ENCODE results near the gene TBRG4.
A peak's percentile ranks its signal among the peaks of the same experiment; 100 is the strongest.

TBRG4 gene

GRCh38 chr7:45145881-45146280 is 34.4 kb upstream of the TBRG4 start:
- H3K27me3 ChIP-seq (replicated peaks; ENCODE audit: control insufficient read depth, insufficient read depth, low read length, poor library complexity, severe bottlenecking): peaks cover 3% of the 10 kb centered on the region
- no peaks in the 10 kb centered on the region for H3K4me1 ChIP-seq (ENCODE audit: control insufficient read depth, insufficient read depth, low read length, poor library complexity, severe bottlenecking)
- H3K4me3 ChIP-seq (ENCODE audit: insufficient read depth, low read depth, low read length, poor library complexity, severe bottlenecking): no peak overlapping the region
- H3K9me3 ChIP-seq (ENCODE audit: control insufficient read depth, low read length): no peaks in the 10 kb centered on the region
- H3K27ac ChIP-seq (ENCODE audit: insufficient read depth, low read length, poor library complexity, severe bottlenecking): no peak overlapping the region
- DNase-seq: no peak
- H3K36me3 ChIP-seq (ENCODE audit: control insufficient read depth, insufficient read depth, low read length): no peaks in the 10 kb centered on the region

- no peaks in the 10 kb centered on the region for H3K36me3 ChIP-seq (ENCODE audit: control insufficient read depth, insufficient read depth, low read length)
- no peaks in the 10 kb centered on the region for H3K9me3 ChIP-seq (ENCODE audit: control insufficient read depth, low read length)
- H3K27ac ChIP-seq (ENCODE audit: insufficient read depth, low read length, poor library complexity, severe bottlenecking): no peak overlapping the region
- no peaks in the 10 kb centered on the region for H3K4me1 ChIP-seq (ENCODE audit: control insufficient read depth, insufficient read depth, low read length, poor library complexity, severe bottlenecking)
- H3K4me3 ChIP-seq (ENCODE audit: insufficient read depth, low read depth, low read length, poor library complexity, severe bottlenecking): no peak overlapping the region
- H3K27me3 ChIP-seq (replicated peaks; ENCODE audit: control insufficient read depth, insufficient read depth, low read length, poor library complexity, severe bottlenecking): peaks cover 3% of the 10 kb centered on the region
- DNase-seq: no peak
These were observed 32.1 kb upstream of the TBRG4 start for GRCh38 chr7:45143616-45144015.

DNA sequence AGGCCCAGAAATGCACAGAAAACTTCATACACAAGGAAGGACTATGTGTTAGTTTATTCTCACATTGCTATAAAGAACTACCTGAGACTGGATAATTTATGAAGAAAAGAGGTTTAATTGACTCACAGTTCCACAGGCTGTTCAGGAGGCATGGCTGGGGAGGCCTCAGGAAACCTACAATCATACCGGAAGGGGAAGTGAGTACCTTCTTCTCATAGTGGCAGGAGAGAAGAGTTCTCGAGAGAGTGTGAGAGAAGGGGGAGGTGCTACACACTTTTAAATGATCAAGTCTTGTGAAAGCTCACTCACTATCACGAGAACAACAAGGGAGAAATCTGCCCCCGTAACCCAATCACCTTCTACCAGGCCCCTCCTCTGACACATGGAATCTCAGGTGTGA is 29.3 kb upstream of the TBRG4 start:
- Histone ChIP-seq H3K4me3 (ENCODE audit: insufficient read depth, low read depth, low read length, poor library complexity, severe bottlenecking) (no peak overlapping the region), H3K4me1 (ENCODE audit: control insufficient read depth, insufficient read depth, low read length, poor library complexity, severe bottlenecking) (no peaks in the 10 kb centered on the region), H3K36me3 (ENCODE audit: control insufficient read depth, insufficient read depth, low read length) (no peaks in the 10 kb centered on the region), H3K27ac (ENCODE audit: insufficient read depth, low read length, poor library complexity, severe bottlenecking) (no peak overlapping the region), H3K9me3 (ENCODE audit: control insufficient read depth, low read length) (no peaks in the 10 kb centered on the region), H3K27me3 (replicated peaks; ENCODE audit: control insufficient read depth, insufficient read depth, low read length, poor library complexity, severe bottlenecking) (no peaks in the 10 kb centered on the region)
- DNase-seq: no peak

- no peak overlapping the region for H3K4me3 ChIP-seq (ENCODE audit: insufficient read depth, low read depth, low read length, poor library complexity, severe bottlenecking)
- H3K4me1 ChIP-seq (ENCODE audit: control insufficient read depth, insufficient read depth, low read length, poor library complexity, severe bottlenecking): no peaks in the 10 kb centered on the region
- H3K36me3 ChIP-seq (ENCODE audit: control insufficient read depth, insufficient read depth, low read length): no peaks in the 10 kb centered on the region
- no peak for DNase-seq
- no peak overlapping the region for H3K27ac ChIP-seq (ENCODE audit: insufficient read depth, low read length, poor library complexity, severe bottlenecking)
- H3K27me3 ChIP-seq (replicated peaks; ENCODE audit: control insufficient read depth, insufficient read depth, low read length, poor library complexity, severe bottlenecking): no peaks in the 10 kb centered on the region
- H3K9me3 ChIP-seq (ENCODE audit: control insufficient read depth, low read length): no peaks in the 10 kb centered on the region
These were observed 27.2 kb upstream of the TBRG4 start for GRCh38 chr7:45138433-45139267.

GRCh38 chr7:45136106-45137060 is 24.9 kb upstream of the TBRG4 start:
- Histone ChIP-seq H3K9me3 (ENCODE audit: control insufficient read depth, low read length) (no peaks in the 10 kb centered on the region), H3K4me3 (ENCODE audit: insufficient read depth, low read depth, low read length, poor library complexity, severe bottlenecking) (no peak overlapping the region), H3K4me1 (ENCODE audit: control insufficient read depth, insufficient read depth, low read length, poor library complexity, severe bottlenecking) (no peaks in the 10 kb centered on the region), H3K27ac (ENCODE audit: insufficient read depth, low read length, poor library complexity, severe bottlenecking) (no peak overlapping the region), H3K36me3 (ENCODE audit: control insufficient read depth, insufficient read depth, low read length) (no peaks in the 10 kb centered on the region), H3K27me3 (replicated peaks; ENCODE audit: control insufficient read depth, insufficient read depth, low read length, poor library complexity, severe bottlenecking) (no peaks in the 10 kb centered on the region)
- DNase-seq: peak; percentile 26 to 56 (median 34)

GRCh38 chr7:45133877-45134276 is 22.4 kb upstream of the TBRG4 start:
- no peaks in the 10 kb centered on the region for H3K27me3 ChIP-seq (replicated peaks; ENCODE audit: control insufficient read depth, insufficient read depth, low read length, poor library complexity, severe bottlenecking)

GRCh38 chr7:45133352-45133751 is 21.9 kb upstream of the TBRG4 start:
- H3K27ac ChIP-seq (ENCODE audit: insufficient read depth, low read length, poor library complexity, severe bottlenecking): no peak overlapping the region
- H3K4me3 ChIP-seq (ENCODE audit: insufficient read depth, low read depth, low read length, poor library complexity, severe bottlenecking): no peak overlapping the region
- DNase-seq: no peak
- H3K4me1 ChIP-seq (ENCODE audit: control insufficient read depth, insufficient read depth, low read length, poor library complexity, severe bottlenecking): no peaks in the 10 kb centered on the region
- no peaks in the 10 kb centered on the region for H3K36me3 ChIP-seq (ENCODE audit: control insufficient read depth, insufficient read depth, low read length)
- H3K9me3 ChIP-seq (ENCODE audit: control insufficient read depth, low read length): no peaks in the 10 kb centered on the region
- no peaks in the 10 kb centered on the region for H3K27me3 ChIP-seq (replicated peaks; ENCODE audit: control insufficient read depth, insufficient read depth, low read length, poor library complexity, severe bottlenecking)

More at GRCh38 chr7:45133877-45134276, 22.4 kb upstream of the TBRG4 start:
- Histone ChIP-seq H3K4me1 (ENCODE audit: control insufficient read depth, insufficient read depth, low read length, poor library complexity, severe bottlenecking) (no peaks in the 10 kb centered on the region), H3K36me3 (ENCODE audit: control insufficient read depth, insufficient read depth, low read length) (no peaks in the 10 kb centered on the region), H3K9me3 (ENCODE audit: control insufficient read depth, low read length) (no peaks in the 10 kb centered on the region), H3K4me3 (ENCODE audit: insufficient read depth, low read depth, low read length, poor library complexity, severe bottlenecking) (no peak overlapping the region), H3K27ac (ENCODE audit: insufficient read depth, low read length, poor library complexity, severe bottlenecking) (no peak overlapping the region)
- no peak for DNase-seq

- H3K36me3 ChIP-seq (ENCODE audit: control insufficient read depth, insufficient read depth, low read length): no peaks in the 10 kb centered on the region
- H3K27ac ChIP-seq (ENCODE audit: insufficient read depth, low read length, poor library complexity, severe bottlenecking): no peak overlapping the region
- H3K4me1 ChIP-seq (ENCODE audit: control insufficient read depth, insufficient read depth, low read length, poor library complexity, severe bottlenecking): no peaks in the 10 kb centered on the region
- H3K27me3 ChIP-seq (replicated peaks; ENCODE audit: control insufficient read depth, insufficient read depth, low read length, poor library complexity, severe bottlenecking): no peaks in the 10 kb centered on the region
- H3K4me3 ChIP-seq (ENCODE audit: insufficient read depth, low read depth, low read length, poor library complexity, severe bottlenecking): no peak overlapping the region
- no peaks in the 10 kb centered on the region for H3K9me3 ChIP-seq (ENCODE audit: control insufficient read depth, low read length)
- DNase-seq: no peak
These were observed 21.3 kb upstream of the TBRG4 start for GRCh38 chr7:45132708-45133320.

DNA sequence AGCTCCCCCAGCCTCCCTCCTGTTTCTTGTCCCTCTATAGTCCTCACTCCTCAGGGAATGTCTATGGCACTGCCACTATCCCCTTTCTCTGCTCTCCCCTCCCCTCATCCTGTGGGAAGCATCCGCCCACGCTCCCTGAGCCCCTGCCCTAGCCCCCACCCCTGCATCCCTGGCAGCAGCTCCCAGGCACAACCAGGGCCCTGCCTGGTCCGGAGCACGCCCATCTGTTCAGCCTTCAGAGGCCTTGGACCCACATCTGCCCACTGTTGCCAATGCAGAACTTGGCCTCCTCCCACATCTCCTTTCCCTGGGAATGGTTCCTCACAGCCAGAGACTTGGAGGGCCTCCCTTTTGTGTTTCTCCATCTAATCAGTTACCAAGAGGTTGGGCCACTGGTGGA is 20.4 kb upstream of the TBRG4 start:
- no peaks in the 10 kb centered on the region for H3K36me3 ChIP-seq (ENCODE audit: control insufficient read depth, insufficient read depth, low read length)
- DNase-seq: no peak
- no peaks in the 10 kb centered on the region for H3K27me3 ChIP-seq (replicated peaks; ENCODE audit: control insufficient read depth, insufficient read depth, low read length, poor library complexity, severe bottlenecking)
- no peaks in the 10 kb centered on the region for H3K4me1 ChIP-seq (ENCODE audit: control insufficient read depth, insufficient read depth, low read length, poor library complexity, severe bottlenecking)
- H3K9me3 ChIP-seq (ENCODE audit: control insufficient read depth, low read length): no peaks in the 10 kb centered on the region
- H3K27ac ChIP-seq (ENCODE audit: insufficient read depth, low read length, poor library complexity, severe bottlenecking): no peak overlapping the region
- no peak overlapping the region for H3K4me3 ChIP-seq (ENCODE audit: insufficient read depth, low read depth, low read length, poor library complexity, severe bottlenecking)

Measured in effector memory CD4-positive, alpha-beta T cell (primary cell).